Measurements from ENCODE around the gene WDR83. TPM values are rescaled to one million over a fixed set of nuclear protein-coding genes. Genes with fewer than 3 reads are reported as not detected.
"Not testable (repeated sequence)": the region's sequence is repeated elsewhere in the genome, so short reads cannot be mapped to it uniquely, and the experiment has no call there.

WDR83 gene
- total RNA-seq, 1 donor from 2014 or later, result 8.4 TPM

GRCh38 chr19:12695997-12696365 lies 29.4 kb downstream of the WDR83 start:
- peak overlapping the region; percentile 77 for H3K4me3 ChIP-seq
- peak overlapping the region; percentile 92 for H3K27ac ChIP-seq (replicated peaks)
- H3K27me3 ChIP-seq (ENCODE audit: low read depth), result no peaks in the 10 kb centered on the region
- peaks cover 23% of the 10 kb centered on the region for H3K36me3 ChIP-seq
- no peak for DNase-seq
- no peak for TF ChIP-seq CTCF (IDR thresholded peaks at IDR 0.05; ENCODE audit: borderline replicate concordance)
- intact Hi-C loops (cut with micrococcal nuclease), result no loop called here
- H3K4me1 ChIP-seq, result peaks cover 23% of the 10 kb centered on the region
- H3K9me3 ChIP-seq (replicated peaks), result no peaks in the 10 kb centered on the region

- intact Hi-C loops (cut with micrococcal nuclease), result no loop called here
- Histone ChIP-seq H3K36me3 (peaks cover 30% of the 10 kb centered on the region), H3K4me1 (peaks cover 23% of the 10 kb centered on the region), H3K27ac (replicated peaks) (peak within 1 kb of the TSS; percentile 92), H3K9me3 (replicated peaks) (no peaks in the 10 kb centered on the region), H3K27me3 (ENCODE audit: low read depth) (no peaks in the 10 kb centered on the region), H3K4me3 (peak within 1 kb of the TSS; percentile 77)
- TF ChIP-seq CTCF (IDR thresholded peaks at IDR 0.05; ENCODE audit: borderline replicate concordance), result no peak
- DNase-seq, result peak; percentile 98
Observed at GRCh38 chr19:12696366-12697335, 30.0 kb downstream of the WDR83 start, which contains the start of gene FBXW9. FBXW9 (minus strand) TSS chr19:12696631; CDS start chr19:12696581, 50 bp downstream.

GRCh38 chr19:12697425-12697824 lies 30.8 kb downstream of the WDR83 start:
- H3K27ac ChIP-seq (replicated peaks); intact Hi-C loops (cut with micrococcal nuclease): not testable (repeated sequence)

GRCh38 chr19:12698138-12698537 lies 31.5 kb downstream of the WDR83 start:
- peaks cover 23% of the 10 kb centered on the region for H3K4me1 ChIP-seq
- no peaks in the 10 kb centered on the region for H3K9me3 ChIP-seq (replicated peaks)
- no peak for DNase-seq
- H3K36me3 ChIP-seq, result peaks cover 44% of the 10 kb centered on the region
- no peak for TF ChIP-seq CTCF (IDR thresholded peaks at IDR 0.05; ENCODE audit: borderline replicate concordance)
- no peak overlapping the region for H3K4me3 ChIP-seq
- no peaks in the 10 kb centered on the region for H3K27me3 ChIP-seq (ENCODE audit: low read depth)
- H3K27ac ChIP-seq (replicated peaks), result no peak overlapping the region
- intact Hi-C loops (cut with micrococcal nuclease), result no loop called here

More at GRCh38 chr19:12697425-12697824, 30.8 kb downstream of the WDR83 start:
- peaks cover 37% of the 10 kb centered on the region for H3K36me3 ChIP-seq
- peak overlapping the region; percentile 77 for H3K4me3 ChIP-seq
- H3K4me1 ChIP-seq, result peaks cover 23% of the 10 kb centered on the region
- not testable (repeated sequence) for DNase-seq; H3K27me3 ChIP-seq (ENCODE audit: low read depth); H3K9me3 ChIP-seq (replicated peaks)

GRCh38 chr19:12701596-12702282 lies 35.1 kb downstream of the WDR83 start:
- Histone ChIP-seq H3K9me3 (replicated peaks) (no peaks in the 10 kb centered on the region), H3K4me1 (peaks cover 7% of the 10 kb centered on the region), H3K27ac (replicated peaks) (no peak overlapping the region), H3K27me3 (ENCODE audit: low read depth) (no peaks in the 10 kb centered on the region), H3K4me3 (no peak overlapping the region), H3K36me3 (peaks cover 80% of the 10 kb centered on the region)
- intact Hi-C loops (cut with micrococcal nuclease), result no loop called here
- no peak for TF ChIP-seq CTCF (IDR thresholded peaks at IDR 0.05; ENCODE audit: borderline replicate concordance)
- DNase-seq, result no peak
